EL (cell line): ENCODE data around the gene CCL4L2.
"Not testable (repeated sequence)": the region's sequence is repeated elsewhere in the genome, so short reads cannot be mapped to it uniquely, and the experiment has no call there.

Experiments used
- DNase-seq: peaks from one replicate; pipeline ENCODE4 v3.0.0-alpha.2; 2016

CCL4L2 gene

DNA sequence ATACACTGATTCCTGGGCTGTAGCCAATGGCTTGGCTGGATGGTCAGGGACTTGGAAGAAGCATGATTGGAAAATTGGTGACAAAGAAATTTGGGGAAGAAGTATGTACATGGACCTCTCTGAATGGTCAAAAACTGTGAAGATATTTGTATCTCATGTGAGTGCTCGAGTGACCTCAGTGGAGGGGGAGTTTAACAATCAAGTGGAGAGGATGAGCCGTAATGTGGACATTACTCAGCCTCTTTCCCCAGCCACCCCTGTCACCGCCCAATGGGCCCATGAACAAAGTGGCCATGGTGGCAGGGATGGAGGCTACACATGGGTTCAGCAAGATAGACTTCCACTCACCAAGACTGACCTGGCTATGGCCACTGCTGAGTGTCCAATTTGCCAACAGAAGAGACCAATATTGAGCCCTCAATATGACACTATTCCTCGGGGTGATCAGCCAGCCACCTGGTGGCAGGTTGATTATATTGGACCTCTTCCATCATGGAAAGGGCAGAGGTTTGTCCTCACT is 10.8 kb downstream of the CCL4L2 start:
- DNase-seq = not testable (repeated sequence)

DNA sequence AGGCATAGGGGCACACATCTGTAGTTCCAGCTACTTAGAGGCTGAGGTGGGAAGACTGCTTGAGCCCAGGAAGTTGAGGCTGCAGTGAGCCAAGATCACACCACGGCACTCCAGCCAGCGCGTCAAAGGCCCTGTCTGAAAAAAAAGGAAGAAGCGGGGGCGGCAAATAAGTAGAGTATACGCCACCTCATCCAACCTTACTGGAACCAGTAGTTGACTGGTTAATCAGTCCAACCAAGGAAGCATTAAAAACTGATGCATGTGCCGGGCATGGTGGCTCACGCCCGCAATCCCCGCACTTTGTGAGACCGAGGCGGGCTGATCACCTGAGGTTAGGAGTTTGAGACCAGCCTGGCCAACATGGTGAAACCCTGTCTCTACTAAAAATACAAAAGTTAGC is 12.1 kb downstream of the CCL4L2 start:
- DNase-seq = not testable (repeated sequence)

DNA sequence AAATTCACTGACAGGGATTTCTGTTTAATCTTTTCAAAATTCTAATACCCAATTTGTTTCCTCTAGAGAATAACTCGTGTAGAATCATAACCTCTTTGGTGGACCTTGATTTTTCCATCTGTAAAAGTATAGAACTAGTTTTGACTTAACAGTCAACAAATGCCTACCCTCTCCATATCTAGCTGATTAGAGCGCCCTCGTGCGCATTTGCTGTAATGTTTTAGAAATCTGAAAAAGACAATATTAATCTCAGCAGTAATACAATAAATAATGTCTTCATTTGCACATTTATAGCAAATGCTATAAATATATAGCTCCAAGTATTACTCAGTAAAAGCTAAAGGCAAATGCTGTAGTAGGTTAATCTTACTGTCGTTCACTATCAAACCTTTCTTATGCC is 18.8 kb downstream of the CCL4L2 start:
- not testable (repeated sequence) for DNase-seq

DNA sequence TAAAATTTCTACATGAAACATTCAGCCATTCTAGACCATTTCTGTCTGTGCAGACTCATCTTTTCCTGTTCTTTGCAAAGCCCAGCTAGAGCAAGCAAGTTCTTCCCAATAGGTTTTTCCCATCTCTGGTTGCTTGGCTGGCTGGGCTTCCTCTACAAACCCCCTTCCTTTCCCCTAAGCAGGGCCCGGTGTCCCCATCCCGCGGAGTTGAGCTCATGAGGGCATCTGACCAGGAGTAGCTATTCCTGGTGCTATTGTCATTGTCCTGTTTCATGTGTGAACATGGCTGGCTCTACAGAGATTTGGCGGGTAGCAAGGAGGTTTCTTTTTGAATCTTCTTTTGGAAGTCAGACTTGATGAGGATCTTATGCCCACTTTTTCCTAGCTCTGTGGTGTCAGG is 31.2 kb downstream of the CCL4L2 start:
- not testable (repeated sequence) for DNase-seq
